Measurements from ENCODE around the gene CASR.

The CASR gene

DNA sequence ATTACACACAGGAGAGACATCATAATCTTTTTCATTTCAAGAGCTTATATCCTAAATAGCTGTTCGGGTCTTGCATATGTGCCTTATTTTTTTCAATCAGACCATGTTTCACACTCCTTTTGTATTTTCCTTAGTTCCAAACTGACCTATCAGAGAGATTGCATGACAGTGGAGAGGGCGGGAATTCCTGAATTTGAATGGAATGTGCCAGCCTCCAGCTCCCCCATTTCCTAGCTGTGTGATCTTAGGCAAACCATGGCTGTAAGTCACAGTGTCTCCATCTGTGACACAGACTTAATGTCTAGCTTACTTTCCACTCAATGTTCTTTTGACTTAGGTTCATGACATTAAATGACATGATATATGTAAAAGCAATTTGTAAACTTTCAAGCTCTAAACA is 79.6 kb downstream of the CASR start:
- no peak for DNase-seq

DNA sequence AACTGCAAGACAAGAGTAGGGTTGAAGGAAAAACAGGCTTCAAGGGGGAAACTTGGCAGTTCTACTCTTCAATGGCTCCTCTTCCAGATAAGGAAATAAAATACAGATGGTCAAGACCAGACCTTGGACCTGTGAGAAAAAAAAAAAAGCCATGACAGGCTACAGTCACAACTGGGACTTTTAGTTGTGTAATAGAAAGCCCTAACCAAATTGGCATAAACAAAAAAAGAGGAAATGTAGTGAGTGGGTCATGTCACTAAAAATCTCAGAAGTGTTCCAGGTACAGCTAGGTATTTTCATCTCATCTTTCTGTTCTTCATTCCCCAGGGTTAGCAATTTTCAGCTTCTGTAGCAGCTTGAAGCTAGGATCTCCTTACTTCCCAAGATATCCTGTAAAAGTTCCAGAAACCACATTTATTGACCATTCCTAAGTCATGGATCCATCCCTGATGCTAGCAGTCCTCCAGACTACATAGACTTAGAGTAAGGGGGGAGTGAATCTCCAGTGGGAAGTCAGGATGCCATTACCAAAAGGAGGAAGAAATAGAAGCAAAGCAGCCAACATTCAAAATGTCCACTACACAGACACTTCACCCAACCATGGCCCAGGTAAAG is 80.6 kb downstream of the CASR start:
- DNase-seq: no peak

DNA sequence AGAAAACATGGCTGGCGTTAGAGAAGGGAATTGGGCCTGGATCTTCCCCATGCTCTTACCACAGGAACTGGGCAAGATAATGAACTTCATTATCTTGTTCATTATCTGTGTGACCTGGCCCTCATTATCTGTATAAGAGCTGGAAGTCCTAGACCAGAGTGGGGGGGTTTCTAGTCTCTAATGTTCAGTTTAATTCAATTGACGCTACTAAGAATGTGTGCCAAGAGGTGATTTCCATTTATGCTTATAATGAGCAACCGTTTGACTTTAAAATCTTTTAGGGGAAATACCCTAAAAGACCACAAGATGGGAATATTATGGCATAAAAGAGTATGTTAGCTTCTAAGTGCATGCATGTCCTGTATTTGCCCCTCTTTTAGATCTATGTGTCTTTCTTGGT is 82.5 kb downstream of the CASR start:
- no peak for DNase-seq

DNA sequence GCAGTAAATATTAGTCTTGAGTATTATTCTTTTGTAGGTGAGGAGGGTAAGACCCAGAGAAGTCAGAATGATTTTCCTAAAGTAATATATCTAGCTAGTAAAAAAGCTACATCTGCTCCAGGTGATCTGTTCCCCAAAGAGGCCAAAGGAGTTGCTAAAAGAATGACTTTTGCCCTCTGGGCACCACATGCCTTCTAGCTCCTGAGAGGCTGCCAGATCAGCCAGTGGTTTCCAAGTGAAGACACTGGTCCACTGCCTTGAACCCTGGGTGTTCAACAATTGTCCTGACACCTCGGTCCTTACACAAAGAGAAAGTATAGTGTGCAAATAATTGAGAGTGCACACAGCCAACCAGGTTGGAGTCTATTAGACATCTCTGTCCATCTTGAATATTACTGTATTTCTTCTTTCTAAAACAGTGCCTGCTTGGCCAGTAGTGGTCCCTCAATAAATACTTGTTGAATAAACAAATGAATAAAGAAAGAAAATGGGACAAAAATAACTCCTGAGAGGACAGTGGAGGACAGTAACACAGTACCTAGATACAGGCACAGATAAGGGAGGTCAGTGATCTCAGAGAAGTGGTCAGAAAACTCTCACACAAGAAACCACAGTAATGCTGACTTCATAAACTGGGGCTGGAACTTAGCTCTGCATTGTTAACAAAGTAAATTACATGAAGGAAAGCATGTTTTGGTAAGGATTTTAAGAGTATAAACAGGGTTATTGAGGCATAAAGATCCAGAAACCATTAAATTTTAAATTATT is 85.0 kb downstream of the CASR start:
- DNase-seq: no peak

DNA sequence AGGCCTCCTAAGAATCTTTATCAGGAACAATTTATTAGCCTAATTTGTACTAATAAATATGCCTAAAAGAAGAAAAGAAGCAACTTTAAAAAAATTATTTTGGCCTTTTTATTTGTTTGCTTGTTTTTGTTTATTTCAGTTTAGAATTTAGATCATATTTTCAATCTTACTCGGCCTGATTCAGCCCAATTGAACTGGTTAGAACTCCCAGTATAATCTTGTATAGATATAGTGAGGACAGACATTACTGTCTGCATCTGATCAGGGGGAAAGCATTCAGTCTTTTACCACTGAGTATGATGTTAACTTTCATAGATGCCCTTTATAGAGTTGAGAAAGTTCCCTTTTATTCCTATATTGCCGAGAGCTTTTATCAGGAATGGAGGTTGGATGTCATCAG is 85.6 kb downstream of the CASR start:
- DNase-seq: no peak

DNA sequence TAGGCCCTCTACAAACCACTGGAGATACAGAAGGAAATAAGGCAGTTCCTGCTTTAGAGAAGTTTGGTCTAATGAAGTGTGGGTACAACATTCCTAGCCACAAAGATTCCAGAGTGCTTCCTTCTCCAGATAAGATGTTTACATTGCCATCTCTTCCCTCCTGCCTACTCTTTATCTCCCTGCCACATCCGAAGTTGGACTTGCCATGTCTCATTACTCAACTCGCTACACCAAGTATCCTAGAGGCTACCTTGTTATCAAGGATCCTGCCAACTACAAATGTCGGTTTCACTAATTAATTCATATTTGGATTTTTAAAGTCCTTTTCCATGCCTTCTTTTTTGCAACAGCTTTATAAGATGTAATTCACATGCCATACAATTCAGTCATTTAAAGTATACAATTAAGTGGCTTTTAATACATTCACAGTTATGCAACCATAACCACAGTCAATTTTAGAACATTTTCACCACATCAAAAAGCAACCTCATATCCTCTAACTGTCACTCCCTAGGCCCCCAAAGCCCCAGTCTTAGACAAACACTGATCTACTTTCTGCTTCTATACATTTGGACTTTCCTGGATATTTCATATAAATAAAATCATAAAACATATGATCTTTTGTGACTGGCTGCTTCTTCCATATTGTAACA is 87.9 kb downstream of the CASR start:
- DNase-seq: no peak

DNA sequence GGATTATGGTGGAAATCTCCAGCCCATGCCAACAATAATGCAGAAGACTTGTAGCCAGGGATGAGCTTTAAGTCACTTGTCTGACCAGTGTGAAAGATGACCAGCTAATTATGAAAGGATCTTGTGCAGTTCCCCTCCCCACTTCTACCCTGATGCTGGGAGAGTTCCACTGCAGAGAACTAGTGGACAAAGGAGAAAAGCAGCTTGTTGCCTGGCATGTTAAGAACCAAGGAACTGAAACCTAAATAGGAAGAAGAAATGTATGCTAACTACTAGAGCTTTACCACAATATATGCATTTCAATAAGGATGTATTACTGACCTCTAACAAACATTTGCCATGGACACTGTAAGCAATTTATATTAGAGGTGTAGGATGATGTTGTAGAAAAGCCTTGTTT is 89.4 kb downstream of the CASR start:
- no peak for DNase-seq

DNA sequence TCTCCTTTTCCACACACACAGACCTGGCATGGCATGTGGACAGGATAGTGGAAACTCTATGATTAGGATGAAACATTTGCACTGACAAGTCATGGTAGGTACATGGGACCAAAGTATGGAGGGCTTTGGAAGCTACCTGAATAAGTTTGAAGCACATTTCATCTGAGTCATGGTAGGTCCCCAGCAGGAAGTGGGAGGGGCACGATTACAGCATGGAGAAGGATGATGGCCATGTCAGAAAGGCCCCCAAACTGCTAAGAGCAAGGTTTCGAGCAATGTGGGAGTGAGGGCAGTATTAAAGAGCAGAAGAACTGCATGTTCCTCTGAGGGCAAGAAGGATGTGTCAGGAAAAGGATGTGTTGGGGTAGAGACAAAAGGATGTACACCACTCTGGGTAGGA is 90.0 kb downstream of the CASR start:
- no peak for DNase-seq

DNA sequence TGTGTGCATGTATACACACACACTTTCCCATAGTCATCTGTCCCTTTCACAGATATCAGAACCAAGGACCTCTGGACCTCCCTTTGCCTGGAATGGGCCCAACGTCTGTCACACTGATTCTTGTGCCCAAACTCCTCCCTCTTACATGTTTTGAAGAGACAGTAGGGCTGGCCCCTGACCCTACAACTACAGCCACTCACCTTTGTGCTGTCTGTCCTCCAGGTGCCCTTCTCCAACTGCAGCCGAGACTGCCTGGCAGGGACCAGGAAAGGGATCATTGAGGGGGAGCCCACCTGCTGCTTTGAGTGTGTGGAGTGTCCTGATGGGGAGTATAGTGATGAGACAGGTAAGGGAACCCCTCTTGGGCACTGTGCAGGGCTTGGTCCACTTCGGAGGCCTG is 98.4 kb downstream of the CASR start:
- DNase-seq: no peak

DNA sequence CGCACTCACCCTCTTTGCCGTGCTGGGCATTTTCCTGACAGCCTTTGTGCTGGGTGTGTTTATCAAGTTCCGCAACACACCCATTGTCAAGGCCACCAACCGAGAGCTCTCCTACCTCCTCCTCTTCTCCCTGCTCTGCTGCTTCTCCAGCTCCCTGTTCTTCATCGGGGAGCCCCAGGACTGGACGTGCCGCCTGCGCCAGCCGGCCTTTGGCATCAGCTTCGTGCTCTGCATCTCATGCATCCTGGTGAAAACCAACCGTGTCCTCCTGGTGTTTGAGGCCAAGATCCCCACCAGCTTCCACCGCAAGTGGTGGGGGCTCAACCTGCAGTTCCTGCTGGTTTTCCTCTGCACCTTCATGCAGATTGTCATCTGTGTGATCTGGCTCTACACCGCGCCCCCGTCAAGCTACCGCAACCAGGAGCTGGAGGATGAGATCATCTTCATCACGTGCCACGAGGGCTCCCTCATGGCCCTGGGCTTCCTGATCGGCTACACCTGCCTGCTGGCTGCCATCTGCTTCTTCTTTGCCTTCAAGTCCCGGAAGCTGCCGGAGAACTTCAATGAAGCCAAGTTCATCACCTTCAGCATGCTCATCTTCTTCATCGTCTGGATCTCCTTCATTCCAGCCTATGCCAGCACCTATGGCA is 100.5 kb downstream of the CASR start:
- DNase-seq: no peak

DNA sequence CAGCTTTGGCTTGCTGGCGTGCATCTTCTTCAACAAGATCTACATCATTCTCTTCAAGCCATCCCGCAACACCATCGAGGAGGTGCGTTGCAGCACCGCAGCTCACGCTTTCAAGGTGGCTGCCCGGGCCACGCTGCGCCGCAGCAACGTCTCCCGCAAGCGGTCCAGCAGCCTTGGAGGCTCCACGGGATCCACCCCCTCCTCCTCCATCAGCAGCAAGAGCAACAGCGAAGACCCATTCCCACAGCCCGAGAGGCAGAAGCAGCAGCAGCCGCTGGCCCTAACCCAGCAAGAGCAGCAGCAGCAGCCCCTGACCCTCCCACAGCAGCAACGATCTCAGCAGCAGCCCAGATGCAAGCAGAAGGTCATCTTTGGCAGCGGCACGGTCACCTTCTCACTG is 101.0 kb downstream of the CASR start:
- DNase-seq: no peak

DNA sequence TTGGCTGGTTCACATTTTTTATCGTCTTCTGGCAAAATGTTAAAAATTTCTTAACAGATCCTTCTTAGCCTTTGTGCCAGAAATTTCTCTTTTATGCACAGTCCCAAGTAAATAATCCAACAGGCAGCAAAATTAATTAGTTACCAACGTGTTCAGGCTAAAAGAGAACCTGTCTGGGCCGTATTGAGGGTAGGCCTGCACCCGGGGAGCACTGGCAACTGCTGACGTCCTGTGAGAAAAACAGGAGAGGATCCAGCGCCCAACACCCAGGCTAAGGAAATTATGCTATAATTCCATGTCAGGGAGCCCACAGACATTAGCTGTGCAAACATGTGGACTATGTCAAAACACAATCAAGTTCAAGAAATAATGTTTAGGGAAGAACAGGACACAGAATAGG is 110.9 kb downstream of the CASR start:
- DNase-seq: no peak

DNA sequence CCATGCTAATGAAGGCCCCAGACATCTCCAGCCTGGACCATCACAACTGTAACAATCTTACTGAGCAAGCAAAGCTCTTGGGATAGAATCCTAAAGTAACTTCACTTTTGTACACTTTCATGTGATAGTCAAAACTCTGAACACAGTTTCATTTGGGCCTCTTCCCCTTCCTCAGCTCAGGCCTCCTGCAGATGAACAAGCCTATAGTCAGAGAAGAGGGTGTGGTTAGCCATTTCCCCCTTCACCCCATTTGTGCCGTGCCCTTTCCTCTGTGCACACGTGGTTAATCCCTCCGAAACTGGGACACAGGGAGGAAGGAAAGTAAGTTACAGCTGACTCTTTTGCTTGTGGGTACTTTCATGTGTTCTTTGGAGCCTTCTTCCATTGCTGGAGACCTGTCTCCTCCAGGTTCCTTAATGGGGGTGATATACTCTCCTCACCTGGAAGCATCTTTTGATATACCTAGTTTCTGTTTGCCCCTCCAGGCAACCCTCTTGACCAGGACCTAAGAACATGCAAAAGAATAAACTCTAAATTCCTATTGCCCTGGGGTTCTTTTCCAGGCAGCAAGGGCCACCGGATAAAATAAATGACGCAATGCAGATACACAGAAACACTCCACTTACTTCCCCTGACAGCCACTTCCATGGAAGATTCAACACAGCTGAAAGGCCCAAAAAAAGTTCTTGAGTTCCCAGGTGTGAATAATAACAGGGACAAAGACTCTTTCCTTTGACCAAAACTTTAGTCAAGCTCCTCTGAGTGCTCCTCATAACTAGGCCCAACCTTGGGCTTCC is 112.0 kb downstream of the CASR start:
- DNase-seq: no peak

DNA sequence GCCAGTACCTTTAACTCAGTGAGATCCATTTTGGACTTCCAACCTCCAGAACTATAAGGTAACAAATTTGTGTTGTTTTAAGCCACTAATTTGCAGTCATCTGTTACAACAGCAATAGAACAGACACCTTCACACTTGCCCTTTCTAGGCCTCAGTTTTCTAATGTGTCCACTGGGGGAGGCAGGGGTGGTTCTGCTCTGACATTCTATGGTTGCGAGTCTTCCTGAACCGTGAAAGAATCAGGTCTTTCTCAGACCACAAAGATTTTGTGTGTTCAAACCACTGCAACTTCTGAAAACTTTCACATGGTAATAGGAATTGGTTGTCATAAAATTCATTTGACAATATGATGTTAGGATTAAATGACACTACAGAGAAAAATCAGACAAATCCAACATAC is 114.8 kb downstream of the CASR start:
- no peak for DNase-seq

DNA sequence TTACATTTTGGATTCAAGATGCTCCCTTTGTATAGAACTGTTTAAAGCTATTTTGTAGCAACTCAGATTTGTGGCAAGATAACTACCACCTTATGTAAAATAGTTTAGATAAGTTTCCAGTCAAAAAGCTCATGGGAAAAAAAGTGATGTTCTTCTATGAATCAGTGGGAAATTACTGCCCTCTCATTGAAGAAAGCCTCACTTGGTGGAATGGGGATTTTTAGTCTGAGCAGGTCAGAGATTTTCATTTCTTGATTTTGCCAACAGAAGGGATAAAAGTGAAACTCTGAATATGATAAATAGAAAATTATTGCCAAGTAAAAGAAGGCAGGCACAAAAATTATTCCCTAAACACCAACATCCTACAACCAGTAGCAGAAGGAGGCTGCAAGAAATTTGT is 115.7 kb downstream of the CASR start:
- DNase-seq: no peak

DNA sequence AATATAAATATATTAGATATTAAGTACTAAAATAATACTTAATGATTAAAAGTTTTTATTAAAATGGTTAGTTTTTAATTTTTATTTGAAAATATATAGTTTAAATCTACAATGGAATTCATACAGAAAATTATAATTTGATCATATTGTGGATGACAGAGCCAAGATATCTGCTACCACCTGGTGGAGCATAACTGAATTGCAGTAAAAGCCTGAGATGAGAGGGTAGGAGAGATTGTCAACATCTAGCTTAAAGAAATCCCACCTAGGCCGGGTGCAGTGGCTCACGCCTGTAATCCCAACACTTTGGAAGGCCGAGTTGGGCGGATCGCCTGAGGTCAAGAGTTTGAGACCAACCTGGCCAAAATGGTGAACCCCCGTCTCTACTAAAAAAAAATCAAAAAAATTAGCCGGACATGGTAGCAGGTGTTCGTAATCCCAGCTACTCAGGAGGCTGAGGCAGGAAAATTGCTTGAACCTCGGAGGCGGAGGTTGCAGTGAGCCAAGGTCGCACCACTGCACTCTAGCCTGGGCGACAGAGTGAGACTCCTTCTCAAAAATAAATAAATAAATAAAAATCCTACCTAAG is 116.5 kb downstream of the CASR start:
- DNase-seq: no peak

DNA sequence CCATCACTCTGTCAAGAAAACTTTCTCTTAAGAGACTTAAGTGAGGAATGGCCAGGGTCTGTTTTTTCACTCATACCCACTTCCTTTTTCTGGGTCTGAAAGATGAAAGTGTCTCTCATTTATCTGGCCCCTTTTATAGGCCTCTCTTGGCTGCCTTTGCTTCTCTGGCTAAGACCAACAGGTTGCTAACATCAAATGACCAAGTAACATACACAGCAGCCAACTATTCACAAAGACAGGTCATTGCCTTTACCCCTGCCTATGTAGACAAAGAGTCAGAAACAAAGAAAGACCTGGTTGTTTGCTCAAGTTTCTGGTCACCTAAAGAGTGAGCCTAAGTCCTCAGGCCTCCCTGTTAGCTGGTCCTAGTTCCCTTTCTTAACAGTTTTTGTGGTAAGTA is 117.6 kb downstream of the CASR start:
- DNase-seq: no peak

DNA sequence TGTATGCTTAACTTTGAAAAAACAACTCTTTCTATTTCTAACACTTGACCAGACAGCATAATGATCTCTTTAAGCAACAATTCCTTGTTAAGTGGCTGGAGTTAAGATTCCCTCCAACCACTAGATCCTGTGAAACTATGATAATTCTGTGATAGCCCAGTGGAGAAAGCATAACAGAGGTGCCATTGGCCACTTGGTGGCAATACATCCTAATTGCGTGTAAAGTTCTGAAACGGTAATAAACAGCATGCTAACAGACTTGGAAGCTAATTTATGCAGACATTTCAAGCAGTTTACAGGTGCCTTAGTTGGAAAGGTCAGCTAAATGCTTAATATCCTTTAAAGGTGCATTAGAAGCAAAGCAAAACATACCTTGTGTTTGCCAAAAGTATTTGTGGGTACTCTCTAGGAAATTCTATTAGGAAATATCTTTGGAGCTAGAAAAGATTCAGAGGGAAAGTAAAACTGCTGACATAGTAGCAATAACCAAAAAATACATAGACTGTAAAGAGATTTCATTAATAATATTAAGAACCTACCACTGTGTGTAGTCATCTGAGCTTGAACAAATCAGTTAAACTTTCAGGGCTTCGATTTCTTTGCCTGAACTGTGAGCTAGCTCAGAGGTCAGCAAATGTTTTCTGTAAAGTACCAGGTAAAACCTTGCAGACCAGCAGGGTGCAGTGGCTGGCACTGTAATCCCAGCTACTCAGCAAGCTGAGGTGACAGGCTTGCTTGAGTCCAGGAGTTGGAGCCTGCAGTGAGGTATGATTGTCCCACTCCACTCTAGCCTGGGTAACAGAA is 122.6 kb downstream of the CASR start:
- DNase-seq: no peak

DNA sequence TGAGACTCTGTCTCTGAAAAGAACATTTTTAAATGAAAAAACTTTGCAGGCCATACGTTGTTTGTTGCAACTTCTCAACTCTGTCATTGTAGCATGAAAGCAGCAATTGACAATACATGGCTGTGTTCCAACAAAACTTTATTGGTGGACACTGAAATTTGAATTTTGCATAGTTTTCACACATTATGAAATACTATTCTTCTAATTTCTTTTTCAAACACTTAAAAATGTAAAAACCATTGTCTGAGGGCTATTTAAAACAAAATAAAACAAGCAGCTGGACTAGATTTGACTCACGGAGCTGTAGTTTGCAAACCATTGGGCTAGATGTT is 123.1 kb downstream of the CASR start:
- no peak for DNase-seq

DNA sequence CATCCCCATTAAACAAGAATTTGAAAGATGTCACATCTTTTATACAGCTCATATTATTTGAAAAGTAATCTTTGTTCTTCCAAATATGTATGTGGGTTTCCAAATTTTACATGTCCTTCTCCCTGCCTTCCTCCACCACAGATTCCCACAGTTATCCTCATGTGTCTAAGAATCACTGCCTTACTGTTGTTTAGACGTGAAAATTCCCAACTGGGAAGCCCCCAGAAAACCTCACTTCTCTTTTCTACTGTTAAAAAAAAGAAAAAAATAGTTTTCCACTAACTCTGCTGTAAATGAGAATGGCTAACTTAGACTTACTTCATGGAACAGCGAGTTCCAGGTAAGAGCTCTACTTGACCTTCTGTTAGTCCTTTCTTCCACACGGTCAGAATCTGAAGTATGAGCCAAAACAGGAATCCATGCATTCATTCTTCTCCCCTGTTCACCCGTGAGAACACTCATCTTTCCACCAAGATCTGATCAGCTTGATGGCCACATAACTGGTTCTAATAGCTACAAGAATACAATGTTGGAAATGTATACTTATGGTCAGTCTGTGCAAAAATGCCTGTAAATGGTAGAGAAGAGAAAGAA is 123.7 kb downstream of the CASR start:
- DNase-seq: no peak

DNA sequence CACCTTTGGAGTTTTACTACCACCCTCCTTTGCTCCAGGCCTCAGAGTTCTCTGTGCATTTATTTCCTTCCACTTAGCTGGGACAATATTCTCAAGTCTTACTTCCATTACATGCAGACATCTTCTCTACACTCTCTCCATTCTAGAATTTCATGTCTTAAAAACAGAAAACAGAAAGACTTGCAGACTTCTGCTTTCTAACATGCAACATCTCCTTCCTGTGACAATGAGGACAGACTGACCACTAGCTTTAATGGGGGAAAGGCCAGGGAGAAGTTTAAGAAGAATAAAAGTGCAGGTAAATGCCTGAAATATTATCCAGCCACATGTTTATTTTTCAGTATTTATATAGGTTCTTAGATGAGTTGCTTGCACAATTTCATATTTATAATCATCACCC is 124.5 kb downstream of the CASR start:
- DNase-seq: no peak

DNA sequence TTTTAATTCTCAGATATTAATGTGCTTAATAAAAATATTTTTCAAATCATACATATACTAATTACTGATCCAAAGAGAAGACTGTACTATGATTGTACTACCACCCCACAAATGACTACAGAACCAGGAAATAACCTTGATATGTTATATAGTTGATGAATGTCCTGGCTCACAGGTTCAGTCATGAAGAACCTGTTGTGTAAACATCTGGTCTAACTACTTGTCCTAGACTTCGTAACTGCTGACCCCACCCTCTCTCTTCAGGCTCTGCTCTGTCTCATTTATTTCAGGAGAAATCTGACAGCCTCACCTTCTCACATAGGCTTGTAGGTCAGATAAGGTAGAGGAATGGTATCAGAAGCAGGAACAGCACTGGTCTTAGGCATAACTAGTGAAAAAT is 126.9 kb downstream of the CASR start:
- peak; percentile 9 for DNase-seq

Data from NCI-H2029 treated with DMSO at 0.1 percent for 48 hours (cell line).